WERI-Rb-1 (cell line): ENCODE results near the gene CHD6.
A peak's percentile ranks its signal among the peaks of the same experiment; 100 is the strongest.

Source experiments
- DNase-seq: peaks from one replicate; pipeline ENCODE4 v3.0.0-alpha.2; 2020
- H3K27ac ChIP-seq: fragments of 250-450 bp; sonication (Bioruptor Pico); 2 replicates; pipeline ENCODE4 v1.5.1; 2020; ENCODE audit warnings: mild to moderate bottlenecking, moderate library complexity
- H3K27me3 ChIP-seq: fragments of 250-450 bp; sonication (Bioruptor Pico); 2 replicates; pipeline ENCODE4 v1.5.1; 2021; ENCODE audit warnings: mild to moderate bottlenecking, low read depth, moderate library complexity; ENCODE audit not compliant: insufficient read depth, severe bottlenecking
- H3K36me3 ChIP-seq: fragments of 250-450 bp; sonication (Bioruptor Pico); 2 replicates; pipeline ENCODE4 v1.5.1; 2020; ENCODE audit warnings: mild to moderate bottlenecking, moderate library complexity
- H3K4me3 ChIP-seq: 2 replicates; pipeline ENCODE4 v1.5.1; 2011; ENCODE audit warnings: low read depth, mild to moderate bottlenecking, control low read depth, low read length
- H3K9me3 ChIP-seq: fragments of 250-450 bp; sonication (Bioruptor Pico); 2 replicates; pipeline ENCODE4 v1.5.1; 2021; ENCODE audit warnings: mild to moderate bottlenecking, moderate library complexity; ENCODE audit not compliant: severe bottlenecking
- CTCF ChIP-seq: IDR thresholded peaks from 2 replicates; pipeline ENCODE4 v1.5.1; 2011; ENCODE audit warnings: low read depth, mild to moderate bottlenecking, control low read depth, inconsistent platforms, low read length

Gene CHD6

DNA sequence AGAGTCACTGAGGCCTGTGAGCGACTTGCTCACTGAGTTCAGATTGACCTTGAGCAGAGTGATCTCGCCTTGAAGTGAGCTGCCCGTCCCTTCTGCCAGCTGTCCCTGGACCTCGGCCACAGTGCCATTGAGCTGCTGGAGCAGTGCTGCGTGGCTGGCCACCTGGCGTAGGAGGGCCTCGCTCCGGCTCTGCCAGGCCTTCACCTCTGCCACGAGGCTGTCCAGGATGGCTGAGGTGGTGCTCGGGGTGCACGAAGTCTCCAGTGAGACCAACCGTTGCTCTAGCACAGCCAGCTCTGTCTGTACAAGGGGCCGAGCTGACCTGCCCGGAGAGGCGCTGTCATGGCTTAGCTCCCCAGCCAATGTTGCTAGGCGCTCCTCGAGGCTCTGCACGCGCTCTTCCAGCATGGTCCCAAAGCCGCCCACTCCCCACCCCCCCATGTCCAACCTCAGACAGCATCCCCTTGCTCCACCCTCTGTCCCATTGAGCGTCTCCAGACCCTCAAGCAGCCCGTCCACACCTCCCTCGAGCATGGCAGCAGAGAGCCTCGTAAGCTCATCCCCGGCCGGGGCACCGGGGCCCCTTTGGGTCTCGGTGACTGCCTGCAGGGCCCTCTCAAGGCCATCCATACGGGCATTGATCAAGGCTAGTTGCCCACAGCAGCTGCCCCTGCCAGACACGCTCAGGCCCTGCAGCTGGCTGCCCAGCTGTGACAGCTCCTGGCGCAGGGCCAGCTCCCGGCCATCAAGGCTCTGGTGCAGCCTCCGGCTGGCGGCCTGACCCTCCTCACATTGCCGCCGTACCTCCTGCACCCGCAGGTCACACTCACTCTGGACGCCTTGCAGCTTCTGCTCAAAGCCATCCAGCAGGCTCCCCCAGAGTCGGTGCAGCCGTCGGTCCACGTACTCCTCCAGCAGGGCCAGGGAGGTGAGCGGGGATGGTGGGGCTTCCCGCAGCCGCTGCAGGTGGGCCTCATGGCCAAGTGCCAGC lies 256.1 kb downstream of the CHD6 start:
- Histone ChIP-seq H3K27ac (no peak overlapping the region), H3K4me3 (no peak overlapping the region), H3K36me3 (peaks cover 35% of the 10 kb centered on the region), H3K9me3 (no peaks in the 10 kb centered on the region), H3K27me3 (no peaks in the 10 kb centered on the region)
- no peak for TF ChIP-seq CTCF
- DNase-seq: no peak

DNA sequence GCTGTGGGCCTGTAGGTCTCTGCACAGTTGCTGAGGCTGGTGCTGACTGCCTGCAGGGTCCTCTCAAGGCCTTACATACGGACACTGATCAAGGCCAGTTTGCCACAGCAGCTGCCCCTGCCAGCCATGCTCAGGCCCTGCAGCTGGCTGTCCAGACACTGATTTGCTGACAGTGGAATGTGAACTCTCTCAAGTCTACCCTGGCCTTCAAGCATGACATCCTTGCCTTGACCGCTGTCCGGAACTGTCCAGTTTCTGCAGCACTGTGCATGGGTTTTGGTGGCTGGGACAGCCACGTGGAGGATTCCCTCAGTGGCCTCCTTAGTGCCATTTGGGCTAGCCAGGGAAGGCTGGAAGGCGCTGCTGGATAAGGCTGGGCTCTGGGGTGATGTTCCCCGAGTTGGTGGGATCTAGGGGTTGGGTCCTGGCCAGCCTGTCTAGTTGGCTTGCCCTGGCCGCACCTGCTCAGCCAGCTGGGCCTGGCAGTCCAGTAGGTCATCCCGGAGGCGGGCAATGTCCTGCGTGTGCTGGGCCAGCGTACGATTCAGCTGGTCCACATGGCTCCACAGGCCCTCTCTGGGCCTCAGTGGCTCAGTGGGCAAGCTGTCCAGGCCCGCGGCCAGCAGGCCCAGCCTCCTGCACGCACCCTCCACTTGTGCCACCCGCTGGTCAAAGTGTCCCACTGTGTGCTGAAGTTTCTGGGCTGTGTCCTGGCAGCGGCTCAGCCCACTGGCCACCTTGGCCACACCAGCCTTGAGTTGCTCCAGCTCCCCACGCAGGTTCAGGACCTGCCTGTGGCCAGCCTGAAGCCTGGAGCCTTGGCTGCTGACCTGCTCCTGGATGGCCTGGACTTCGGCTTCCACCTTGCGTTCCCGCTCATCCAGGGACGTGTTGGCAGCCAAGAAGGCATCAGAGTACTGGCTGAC lies 257.1 kb downstream of the CHD6 start:
- no peaks in the 10 kb centered on the region for H3K9me3 ChIP-seq
- H3K36me3 ChIP-seq: peaks cover 35% of the 10 kb centered on the region
- no peak for DNase-seq
- H3K27me3 ChIP-seq: no peaks in the 10 kb centered on the region
- no peak overlapping the region for H3K27ac ChIP-seq
- no peak overlapping the region for H3K4me3 ChIP-seq
- no peak for TF ChIP-seq CTCF

- peaks cover 33% of the 10 kb centered on the region for H3K36me3 ChIP-seq
- no peaks in the 10 kb centered on the region for H3K9me3 ChIP-seq
Measured at GRCh38 chr20:41359541-41360011, 258.6 kb downstream of the CHD6 start.

DNA sequence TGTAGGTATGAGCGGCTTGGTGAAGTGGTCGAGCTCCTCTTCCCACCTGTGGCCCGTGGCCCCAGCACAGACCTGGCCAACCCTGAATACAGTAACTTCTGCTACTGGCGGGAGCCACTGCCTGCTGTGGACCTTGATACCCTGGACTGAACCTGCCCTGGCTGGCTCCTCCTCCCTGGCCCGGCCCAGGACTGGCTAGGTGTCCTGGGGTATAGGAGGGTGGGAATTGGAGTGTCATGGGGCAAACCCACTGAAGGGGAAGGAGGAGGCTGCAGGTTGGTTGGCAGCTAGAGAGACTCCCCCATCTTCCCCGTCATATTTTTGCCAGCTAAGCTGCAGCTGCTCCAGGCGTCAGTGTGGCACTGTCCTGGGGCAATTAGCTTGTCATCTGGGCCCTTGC lies 259.5 kb downstream of the CHD6 start:
- Histone ChIP-seq H3K9me3 (no peaks in the 10 kb centered on the region), H3K27me3 (no peaks in the 10 kb centered on the region), H3K36me3 (peaks cover 26% of the 10 kb centered on the region), H3K4me3 (no peak overlapping the region), H3K27ac (no peak overlapping the region)
- no peak for TF ChIP-seq CTCF
- no peak for DNase-seq

More at GRCh38 chr20:41359541-41360011, 258.6 kb downstream of the CHD6 start:
- peak; percentile 63 for DNase-seq
- no peak for TF ChIP-seq CTCF
- no peak overlapping the region for H3K4me3 ChIP-seq
- H3K27me3 ChIP-seq: no peaks in the 10 kb centered on the region
- H3K27ac ChIP-seq: no peak overlapping the region

GRCh38 chr20:41358230-41358629 lies 259.9 kb downstream of the CHD6 start:
- Histone ChIP-seq H3K4me3 (no peak overlapping the region), H3K27me3 (no peaks in the 10 kb centered on the region), H3K27ac (no peak overlapping the region), H3K9me3 (no peaks in the 10 kb centered on the region), H3K36me3 (peaks cover 22% of the 10 kb centered on the region)
- TF ChIP-seq CTCF: no peak
- DNase-seq: no peak
